Activated CD4-positive, alpha-beta T cell treated with anti-CD3 and anti-CD28 coated beads, Interleukin-2, Interleukin-6, amounts not matched to agents 100 ng/mL and 50 ng/mL, durations not matched to agents 16 hours and 8 hours (primary cell): ENCODE data around the gene VPS13D.
A peak's percentile ranks its signal among the peaks of the same experiment; 100 is the strongest.

ENCODE experiments used
- DNase-seq: peaks from one replicate; pipeline ENCODE4 v3.0.0-alpha.2; 2020

Gene VPS13D

GRCh38 chr1:12339811-12340543, 110.1 kb downstream of the VPS13D start:
- DNase-seq, result no peak

GRCh38 chr1:12340544-12340930, 110.7 kb downstream of the VPS13D start:
- no peak for DNase-seq

GRCh38 chr1:12341667-12342066, 111.8 kb downstream of the VPS13D start:
- no peak for DNase-seq

GRCh38 chr1:12342401-12343003, 112.7 kb downstream of the VPS13D start:
- no peak for DNase-seq

- DNase-seq, result peak; percentile 54
Measured at GRCh38 chr1:12343823-12344487, 114.1 kb downstream of the VPS13D start.

- peak; percentile 34 for DNase-seq
Measured at GRCh38 chr1:12344596-12345349, 114.9 kb downstream of the VPS13D start.

GRCh38 chr1:12345350-12346217, 115.8 kb downstream of the VPS13D start:
- DNase-seq, result peak; percentile 54

GRCh38 chr1:12346483-12347151, 116.8 kb downstream of the VPS13D start:
- DNase-seq, result no peak

GRCh38 chr1:12348113-12348512, 118.3 kb downstream of the VPS13D start:
- DNase-seq, result no peak

GRCh38 chr1:12353981-12354380, 124.2 kb downstream of the VPS13D start:
- no peak for DNase-seq

- DNase-seq, result no peak
Measured at GRCh38 chr1:12356004-12356890, 126.4 kb downstream of the VPS13D start.

- DNase-seq, result no peak
Measured at GRCh38 chr1:12358499-12358898, 128.7 kb downstream of the VPS13D start.

GRCh38 chr1:12359359-12360133, 129.7 kb downstream of the VPS13D start:
- DNase-seq, result no peak

GRCh38 chr1:12368646-12369045, 138.8 kb downstream of the VPS13D start:
- no peak for DNase-seq

GRCh38 chr1:12369258-12369657, 139.4 kb downstream of the VPS13D start:
- no peak for DNase-seq

GRCh38 chr1:12370333-12370975, 140.6 kb downstream of the VPS13D start:
- DNase-seq, result no peak

- DNase-seq, result no peak
Measured at GRCh38 chr1:12371053-12371452, 141.2 kb downstream of the VPS13D start.

GRCh38 chr1:12372180-12372579, 142.3 kb downstream of the VPS13D start:
- DNase-seq, result peak; percentile 18

- DNase-seq, result no peak
Measured at GRCh38 chr1:12372761-12373160, 142.9 kb downstream of the VPS13D start.
